Stromal cell of bone marrow (primary cell): Measurements from ENCODE around the gene ANKRD1.
"Not testable (repeated sequence)": the region's sequence is repeated elsewhere in the genome, so short reads cannot be mapped to it uniquely, and the experiment has no call there.

Source experiments
- DNase-seq: peaks from one replicate; pipeline ENCODE4 v3.0.0-alpha.2; 2012; ENCODE audit warnings: low read depth

Gene ANKRD1

DNA sequence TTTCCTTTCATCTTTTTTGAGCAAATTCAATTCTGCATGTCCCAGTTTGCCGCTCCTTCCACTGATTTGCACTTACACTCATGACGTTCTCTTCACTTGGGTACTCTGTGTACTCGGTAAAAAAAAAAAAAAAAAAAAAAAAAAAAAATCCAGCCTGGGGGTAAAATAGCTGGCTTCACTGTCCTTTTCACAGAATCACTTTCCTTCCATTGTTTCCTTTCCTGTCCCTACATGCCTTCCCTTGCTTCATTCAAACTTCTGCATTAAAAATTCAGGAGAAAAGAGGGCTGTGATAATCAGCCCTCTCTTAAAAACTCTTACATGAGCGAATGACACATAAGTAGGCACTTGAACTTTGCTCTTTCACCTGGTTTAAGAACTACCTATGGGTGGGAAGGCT, 8.7 kb downstream of the ANKRD1 start:
- DNase-seq = no peak

DNA sequence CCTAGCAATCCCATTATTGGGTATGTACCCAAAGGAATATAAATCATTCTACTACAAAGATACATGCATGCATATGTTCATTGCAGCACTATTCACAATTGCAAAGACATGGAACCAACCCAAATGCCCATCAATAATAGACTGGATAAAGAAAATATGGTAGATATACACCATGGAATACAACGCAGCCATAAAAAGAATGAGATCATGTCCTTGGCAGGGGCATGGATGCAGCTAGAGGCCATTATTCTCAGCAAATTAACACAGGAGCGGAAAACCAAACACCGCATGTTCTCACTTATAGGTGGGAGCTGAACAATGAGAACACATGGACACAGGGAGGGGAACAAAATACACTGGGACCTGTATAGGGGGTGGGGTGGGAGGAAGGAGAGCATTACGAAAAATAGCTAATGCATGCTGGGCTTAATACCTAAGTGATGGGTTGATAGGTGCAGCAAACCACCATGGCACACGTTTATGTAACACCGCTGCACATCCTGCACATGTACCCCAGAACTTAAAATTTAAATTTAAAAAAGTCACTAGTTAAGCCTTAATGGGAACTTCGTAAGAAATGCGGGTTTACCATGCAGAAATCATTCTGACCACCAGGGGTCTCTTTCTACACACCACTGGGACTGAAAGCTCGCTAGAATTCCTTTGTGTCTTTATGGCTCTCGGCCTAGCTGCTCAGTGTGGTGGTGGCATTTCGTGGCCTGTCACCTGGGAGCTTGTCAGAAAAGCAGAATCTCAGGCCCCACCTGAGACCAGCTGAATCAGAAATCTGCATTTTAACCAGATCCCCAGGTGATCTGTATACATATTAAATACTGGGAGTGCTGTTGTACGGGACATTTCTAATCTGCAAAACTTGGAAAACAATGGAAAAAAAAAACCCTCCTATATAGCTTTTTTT, 9.5 kb downstream of the ANKRD1 start:
- DNase-seq = peak; percentile 58

DNA sequence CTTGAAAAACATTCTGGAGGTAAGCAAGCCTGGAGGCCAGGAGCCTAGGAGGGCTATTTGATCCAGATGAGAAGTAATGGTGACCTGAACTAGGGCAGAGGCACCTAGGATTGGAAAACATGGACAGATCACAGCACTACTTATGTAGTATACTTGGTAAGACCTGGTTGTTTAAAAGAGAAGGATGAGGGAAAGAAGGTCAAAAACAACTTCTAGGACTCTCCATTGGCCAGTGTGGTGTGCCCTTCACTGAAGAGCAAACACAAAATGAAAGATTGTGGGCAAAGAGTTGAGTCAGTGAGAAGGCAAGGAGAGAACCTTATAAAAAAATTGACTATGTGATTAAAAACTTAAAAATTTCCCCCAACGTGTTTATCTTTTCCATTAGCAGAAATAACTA, 14.3 kb downstream of the ANKRD1 start:
- no peak for DNase-seq

DNA sequence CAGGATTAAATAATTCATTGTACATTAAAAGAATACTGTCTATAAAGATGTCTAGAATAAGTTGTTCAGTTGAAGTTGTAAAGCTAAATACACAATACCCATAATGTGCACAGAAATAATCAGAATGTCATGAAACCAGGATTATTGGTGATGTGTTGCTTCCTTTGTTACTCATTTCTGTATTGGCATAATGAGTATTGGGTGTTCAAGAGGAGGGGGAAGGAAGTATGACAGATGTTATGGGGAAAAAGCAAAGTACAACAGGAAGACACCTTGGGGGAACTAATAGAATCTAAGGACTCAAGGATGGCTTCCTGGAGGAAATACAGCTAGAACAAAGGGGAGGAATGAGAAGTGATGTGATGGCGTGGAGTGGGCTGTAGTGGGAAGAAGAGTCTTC, 15.0 kb downstream of the ANKRD1 start:
- DNase-seq = no peak

DNA sequence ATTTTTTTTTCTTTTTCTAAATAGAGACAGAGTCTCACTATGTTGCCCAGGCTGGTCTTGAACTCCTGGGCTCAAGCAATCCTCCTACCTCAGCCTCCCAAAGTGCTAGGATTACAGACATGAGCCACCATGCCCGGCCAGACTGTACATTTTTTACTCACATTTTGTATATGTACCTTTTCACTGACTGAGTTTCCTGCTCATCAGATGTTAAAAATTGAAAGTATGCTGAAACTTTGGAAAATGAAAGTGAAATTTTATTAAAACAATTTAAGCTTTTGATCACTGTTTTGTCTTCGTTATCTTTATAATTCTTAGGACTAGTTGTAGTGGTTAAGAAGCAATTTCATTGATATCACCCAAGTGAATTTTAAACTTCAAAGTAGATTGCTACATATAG, 24.0 kb downstream of the ANKRD1 start:
- DNase-seq = not testable (repeated sequence)

DNA sequence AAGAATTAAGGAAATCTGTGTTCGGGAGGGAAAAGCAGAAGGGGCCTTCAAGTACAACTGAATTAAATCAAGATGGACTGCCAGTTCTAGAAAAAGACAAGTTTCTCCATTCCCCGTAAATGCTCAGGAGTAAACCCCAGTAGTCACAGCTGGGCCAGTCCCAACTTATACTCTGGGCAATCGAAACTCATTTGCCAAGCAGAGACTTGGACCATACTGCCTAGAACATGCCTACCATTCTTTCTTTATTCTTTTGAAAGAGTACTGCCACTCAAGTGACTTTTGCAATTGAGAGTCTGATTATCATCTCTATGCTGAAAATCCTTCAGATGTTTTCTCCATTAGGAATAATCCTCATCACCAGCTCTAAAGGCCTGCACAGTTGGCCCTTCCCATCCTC, 27.7 kb downstream of the ANKRD1 start:
- DNase-seq = no peak

DNA sequence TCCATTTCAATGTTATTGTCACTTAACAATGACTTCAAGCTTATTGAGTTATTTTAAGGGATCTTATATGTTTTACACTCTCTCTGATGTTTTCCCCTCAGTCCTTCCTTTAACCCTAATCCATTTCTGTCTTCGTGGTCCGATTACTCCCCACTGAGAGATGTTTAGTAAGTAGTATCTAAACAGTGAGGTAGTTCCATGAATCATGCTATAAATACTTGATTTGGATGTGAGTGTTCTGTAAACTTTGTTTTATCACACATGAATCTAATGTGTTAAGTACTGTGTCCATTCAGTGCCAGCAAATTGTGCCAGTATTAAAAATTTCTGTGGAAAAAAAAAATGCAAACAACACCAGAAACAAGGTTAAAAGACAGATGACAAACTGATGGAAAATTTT, 30.5 kb downstream of the ANKRD1 start:
- DNase-seq = no peak

DNA sequence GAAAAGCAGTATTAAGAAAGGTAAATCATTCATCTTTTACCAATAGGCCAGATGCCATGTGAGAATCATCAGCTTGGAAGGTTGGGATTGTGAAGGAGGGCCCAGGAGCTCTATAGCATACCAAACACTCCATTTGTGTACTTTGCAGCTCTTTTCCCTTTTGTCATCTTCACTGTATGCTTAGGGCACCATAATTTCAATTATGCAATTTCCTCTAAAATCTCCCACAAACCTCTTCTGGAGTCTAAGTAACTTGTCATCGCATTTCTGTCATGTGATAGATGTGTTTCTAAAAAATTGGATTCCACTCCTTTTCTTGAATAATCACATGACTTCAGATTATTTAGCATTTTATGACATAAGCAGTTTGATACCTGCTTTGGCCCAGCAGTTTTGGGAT, 31.3 kb downstream of the ANKRD1 start:
- no peak for DNase-seq

DNA sequence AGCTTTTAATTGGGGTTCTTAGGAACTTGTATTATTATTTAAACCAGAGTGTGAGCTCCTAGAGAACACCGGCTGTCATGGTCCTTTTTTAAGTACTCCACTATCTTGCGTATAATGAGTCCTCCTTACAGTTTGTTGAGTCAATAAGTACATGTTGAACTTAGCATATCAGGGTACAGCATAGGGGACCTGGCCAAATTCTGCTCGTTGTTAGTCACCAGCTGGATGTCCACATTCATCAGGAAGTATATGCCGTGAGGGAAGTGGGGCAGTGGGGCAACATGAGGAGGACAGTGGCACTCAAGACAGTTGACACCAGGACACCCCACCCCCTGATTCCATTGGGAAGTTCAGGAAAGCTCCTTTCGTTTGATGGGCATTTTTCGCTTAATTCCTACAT, 32.5 kb downstream of the ANKRD1 start:
- DNase-seq = no peak

DNA sequence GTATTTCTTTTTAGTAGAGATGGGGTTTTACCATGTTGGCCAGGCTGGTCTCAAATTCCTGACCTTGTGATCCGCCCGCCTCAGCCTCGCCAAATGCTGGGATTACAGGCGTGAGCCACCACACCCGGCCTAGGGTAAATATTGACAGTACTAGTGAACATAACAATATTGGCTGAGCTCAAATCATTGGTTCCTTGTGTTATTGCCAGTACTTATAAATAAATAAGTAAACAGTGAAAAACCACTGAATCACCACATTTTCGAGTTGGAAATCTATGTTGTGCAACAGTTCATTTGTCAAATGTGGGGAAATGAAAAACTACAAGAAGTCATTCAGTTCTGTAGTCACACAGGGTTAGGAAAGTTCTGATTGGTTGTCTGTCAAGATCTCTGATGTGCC, 33.3 kb downstream of the ANKRD1 start:
- no peak for DNase-seq

DNA sequence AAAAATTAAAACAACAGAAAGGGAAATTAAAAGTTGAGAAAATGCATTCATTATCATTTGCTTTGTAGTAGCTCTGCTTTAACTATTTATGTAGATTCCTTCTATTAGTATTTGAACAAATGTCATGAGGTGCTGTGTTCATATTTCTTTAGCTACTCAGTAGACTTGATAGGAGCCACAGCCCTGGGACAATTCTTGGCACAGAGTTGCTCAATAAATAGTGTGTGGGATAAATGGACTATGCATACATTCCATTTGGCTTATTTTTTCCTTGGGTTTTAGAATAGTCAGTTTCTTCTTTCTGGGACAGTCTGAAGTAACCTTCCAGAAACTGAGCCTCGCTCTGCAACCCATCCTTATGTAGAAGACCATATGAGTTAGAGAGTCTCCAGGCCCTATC, 35.7 kb downstream of the ANKRD1 start:
- peak; percentile 69 for DNase-seq

DNA sequence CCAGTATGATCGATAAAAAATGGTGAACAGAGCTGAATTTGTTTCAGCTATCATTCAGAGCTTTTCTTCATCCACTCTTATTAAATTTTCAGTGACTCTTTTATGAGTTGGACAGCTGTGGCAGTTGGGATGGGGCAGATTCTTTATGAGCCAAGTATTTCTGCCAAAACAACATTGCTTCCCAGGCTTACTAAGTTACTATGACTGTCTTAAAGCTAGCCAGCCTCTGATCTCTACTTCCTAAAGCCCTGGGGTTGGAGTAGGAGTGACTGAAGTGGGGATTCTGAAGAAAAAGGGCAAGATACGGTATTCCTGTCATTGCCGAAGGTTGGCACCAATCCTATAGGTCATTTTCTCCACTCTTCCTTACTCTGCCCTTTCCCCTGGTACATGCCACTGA, 36.5 kb downstream of the ANKRD1 start:
- DNase-seq = peak; percentile 76

DNA sequence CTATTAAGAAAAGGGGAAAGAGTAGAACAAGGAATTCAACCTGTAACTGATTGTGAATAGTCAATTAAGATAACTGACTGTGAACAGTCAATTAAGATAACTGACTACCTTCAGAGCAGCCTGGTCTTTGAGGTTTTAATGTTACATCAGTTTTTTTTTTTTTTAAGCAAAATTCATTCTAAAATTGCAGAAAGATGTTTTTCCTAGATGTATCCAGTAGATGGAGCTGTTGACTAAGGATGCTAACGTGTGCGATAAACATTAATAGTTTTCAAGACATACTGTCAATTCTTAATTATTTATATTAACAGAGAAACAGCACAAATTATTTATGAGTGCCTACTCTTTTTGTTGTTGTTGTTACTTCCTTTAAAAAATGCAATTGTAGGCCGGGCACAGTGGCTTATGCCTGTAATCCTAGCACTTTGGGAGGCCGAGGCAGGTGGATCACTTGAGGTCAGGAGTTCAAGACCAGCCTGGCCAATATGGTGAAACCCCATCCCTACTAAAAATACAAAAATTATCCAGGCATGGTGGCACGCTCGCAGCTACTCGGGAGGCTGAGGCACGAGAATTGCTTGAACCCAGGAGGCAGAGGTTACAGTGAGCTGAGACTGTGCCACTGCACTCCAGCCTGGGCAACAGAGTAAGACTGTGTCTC, 40.7 kb downstream of the ANKRD1 start:
- DNase-seq = not testable (repeated sequence)

DNA sequence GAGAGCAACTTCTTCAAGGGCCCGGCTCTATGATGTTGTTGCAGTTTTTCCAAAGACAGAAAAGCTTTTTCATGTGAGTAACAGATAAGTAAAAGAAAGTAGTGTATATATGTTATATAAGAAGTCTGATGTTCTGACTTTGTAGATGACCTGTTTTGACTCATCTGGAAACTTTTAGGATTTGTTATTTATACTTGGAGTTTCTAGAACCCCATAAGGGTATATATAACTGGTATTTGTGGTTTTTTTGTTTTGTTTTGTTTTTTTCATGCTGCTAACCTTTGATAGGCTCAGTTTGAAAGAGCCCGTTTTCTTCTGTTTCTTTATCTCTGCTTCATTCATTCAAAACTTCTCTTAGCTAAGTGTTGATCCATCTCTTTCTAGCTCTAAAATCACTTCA, 41.8 kb downstream of the ANKRD1 start:
- no peak for DNase-seq

DNA sequence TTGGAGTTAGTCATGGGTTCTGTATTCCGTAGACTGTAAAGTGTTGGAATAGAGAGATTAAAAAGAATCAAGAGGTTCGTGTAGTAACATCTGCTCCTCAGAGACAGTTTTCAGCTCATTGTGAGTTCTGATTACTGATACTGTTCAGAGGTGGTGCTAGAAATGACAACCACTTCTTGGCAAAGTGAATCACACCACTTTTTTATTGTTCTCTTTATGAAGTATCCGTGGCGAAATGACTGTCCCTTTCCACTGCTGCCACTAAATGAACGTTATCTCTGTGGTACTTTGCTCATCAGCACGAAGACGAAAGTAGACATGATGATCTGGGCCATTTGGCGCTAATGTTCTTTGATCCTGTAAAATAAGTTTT, 48.3 kb downstream of the ANKRD1 start:
- no peak for DNase-seq

DNA sequence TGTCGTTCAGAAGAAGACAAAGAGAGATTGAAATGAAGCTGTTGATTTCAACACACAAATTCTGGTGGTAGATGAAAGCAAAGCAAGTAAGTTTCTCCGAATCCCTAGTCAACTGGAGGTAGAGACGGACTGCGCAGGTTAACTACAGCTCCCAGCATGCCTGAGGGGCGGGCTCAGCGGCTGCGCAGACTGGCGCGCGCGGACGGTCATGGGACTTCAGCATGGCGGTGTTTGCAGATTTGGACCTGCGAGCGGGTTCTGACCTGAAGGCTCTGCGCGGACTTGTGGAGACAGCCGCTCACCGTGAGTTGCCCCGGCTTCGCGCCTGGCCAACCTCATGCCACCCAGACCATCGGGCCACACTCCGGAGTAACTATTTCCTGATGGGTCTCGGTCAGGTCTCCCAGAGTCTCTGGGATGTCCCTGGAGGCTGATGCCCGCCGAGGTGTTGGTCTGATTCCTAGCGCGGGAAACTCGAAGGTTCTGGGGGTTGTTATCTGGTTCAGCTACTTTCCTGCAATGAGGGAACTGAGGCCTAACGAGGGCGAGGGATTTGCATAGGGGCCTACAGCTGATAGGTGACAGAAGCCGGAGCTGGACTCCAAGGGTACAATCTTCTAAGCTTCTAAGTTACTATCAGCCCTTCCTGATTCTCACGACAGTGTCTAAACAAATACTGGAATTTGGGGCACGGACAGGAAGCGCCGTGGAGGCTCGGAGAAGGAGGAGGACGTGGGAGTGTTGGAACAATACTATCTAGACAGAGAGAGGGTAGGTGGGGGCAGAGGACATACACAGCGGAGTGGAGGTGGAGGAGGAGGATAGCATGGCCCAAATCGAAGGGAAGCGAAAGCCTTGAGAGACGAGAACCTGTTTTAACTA, 48.9 kb downstream of the ANKRD1 start, which contains the start of gene RPP30:
Gene RPP30, plus strand, starts transcription at position 209 of the 882 bp plus-strand sequence. Its CDS starts 13 bp downstream, at position 222.
- DNase-seq = peak; percentile 66

DNA sequence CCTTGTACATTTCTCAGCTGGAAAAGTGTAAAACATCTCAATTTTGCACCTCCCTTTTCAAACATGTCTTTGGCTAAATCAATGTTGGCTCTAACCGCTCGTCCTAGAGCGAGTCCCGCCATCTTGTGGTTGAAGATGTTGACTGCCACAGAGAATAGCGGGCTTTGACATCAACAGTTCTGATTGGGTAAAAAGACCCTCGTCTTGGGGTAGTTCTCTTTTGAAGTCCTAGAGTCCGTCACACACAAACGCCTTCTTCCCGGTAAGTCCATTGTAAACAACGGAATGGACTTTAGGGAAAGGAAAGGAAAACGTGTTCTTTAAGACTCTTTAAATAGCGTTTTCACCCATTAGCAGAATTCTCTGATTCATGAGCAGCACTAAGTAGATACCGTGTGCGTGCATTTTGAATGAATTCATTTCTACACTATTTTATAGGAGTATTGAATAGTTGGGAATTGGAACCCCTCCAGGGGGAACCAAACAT, 49.6 kb downstream of the ANKRD1 start:
- peak; percentile 65 for DNase-seq

DNA sequence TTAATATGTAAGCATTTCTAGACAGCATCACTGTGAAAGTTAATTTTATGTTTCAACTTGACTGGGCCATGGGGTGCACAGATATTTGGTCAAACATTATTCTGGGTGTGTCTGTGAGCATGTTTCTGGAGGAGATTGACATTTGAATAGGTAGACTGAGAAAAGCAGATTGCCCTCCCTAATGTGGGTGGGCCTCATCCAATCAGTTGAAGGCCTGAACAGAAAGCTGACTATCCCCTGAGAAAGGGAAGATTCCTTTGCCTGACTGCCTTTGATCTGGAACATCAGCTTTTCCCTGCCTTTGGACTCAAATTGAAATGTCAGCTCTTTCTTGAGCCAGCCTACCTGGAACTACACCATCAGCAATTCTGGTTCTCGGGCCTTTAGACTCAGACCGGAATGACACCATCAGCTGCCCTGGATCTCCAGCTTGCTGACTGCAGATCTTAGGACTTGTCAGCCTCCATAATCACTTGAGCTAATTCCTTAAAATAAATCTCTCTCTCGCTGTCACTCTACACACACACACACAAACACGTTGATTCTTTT, 54.8 kb downstream of the ANKRD1 start:
- no peak for DNase-seq

DNA sequence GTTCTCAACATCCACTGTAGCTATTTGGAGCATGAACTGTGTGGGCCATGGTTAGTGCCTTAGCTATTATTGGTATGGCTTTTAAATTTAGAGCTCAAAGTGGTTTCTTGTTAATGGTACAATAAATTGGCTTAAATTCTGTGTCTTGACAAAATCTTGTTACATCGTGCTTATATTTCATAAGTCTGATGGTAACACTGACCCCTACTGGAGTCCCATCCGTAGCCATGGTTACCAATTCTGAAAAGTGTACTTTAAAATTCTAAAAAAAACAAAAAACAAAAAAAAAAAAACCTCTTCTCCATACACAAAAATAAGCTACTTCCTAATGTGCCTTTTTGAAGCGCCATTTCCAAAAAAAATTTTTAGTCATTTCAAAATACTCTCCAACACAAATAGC, 55.5 kb downstream of the ANKRD1 start:
- DNase-seq = peak; percentile 34

DNA sequence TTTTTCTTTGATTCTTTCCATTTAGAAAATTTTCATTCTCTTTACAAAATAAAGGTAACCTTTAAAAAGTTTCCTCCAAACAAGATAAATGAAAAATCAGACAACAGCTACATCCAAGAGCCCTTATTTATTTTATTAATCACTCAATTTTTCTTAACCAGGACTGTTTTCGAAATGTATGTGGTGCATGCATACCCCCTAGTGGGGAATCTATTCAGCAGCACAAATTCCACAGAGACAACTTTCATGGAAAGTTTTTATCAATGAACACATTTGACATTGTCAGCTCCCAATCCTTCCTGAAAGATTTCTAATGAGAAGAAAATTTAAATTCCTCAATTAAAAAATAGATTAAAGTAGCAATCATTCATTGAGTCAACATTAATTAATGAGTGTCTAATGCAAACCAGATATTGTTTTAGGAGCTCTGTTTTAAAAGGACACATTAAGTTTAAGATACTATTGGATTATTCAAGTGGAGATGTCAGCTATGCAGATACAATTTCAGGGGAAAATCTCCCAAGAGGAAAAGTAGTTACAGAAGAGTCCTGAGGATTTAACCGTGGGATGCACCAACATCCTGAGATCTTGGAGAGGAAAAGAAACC, 57.9 kb downstream of the ANKRD1 start:
- peak; percentile 33 for DNase-seq
